ENCODE measurements around the gene CDH3.

CDH3 gene

DNA sequence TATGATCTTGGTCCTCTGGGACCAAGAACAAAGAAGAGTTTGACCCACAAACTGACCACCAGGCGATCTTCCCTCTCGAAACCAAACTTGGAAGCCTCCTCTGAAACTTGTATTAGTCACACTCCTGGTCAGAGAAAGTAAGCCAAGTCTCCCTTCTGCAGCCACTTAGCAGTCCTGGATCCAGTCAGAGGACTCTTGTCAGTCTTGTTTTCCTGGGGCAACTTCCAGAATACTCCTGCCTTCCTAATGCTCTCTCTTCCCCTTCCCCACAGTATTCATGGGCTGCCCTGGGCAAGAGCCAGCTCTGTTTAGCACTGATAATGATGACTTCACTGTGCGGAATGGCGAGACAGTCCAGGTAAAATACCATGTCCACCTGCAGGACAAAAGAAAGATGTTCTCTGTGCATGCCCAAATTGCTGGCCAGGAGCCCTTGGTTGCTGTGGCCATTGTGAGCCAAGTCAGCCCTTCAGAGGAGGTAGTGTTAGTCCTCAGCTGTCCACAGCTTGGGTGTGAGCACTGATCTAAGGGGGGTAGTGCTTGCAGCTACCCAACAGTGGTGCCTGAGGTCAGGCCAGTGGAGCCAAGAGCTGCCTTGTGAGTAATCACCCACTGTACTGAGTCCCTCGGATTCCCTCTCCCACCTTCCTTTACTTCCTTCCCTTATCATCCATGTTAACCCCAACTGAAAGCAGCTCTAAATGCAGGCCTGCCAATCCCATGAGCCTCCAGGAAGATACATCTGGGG, 31.2 kb downstream of the CDH3 start:
- Histone ChIP-seq H3F3A (ENCODE audit: control insufficient read depth, insufficient read depth) (no peaks in the 10 kb centered on the region), H3K4me3 (ENCODE audit: low read length) (no peak overlapping the region), H3K4me2 (ENCODE audit: low read length) (no peak overlapping the region), H3K9me2 (replicated peaks; ENCODE audit: control insufficient read depth, low read length) (no peaks in the 10 kb centered on the region), H3K27ac (ENCODE audit: low read depth, low read length) (no peak overlapping the region), H3K36me3 (ENCODE audit: control insufficient read depth, low read length) (no peaks in the 10 kb centered on the region), H3K27me3 (ENCODE audit: control insufficient read depth, low read length) (no peaks in the 10 kb centered on the region), H3K4me1 (ENCODE audit: control insufficient read depth, low read length) (no peaks in the 10 kb centered on the region), H3K79me2 (ENCODE audit: control insufficient read depth, low read length) (no peaks in the 10 kb centered on the region), H4K20me1 (ENCODE audit: control insufficient read depth, insufficient read depth, low read depth, low read length) (no peaks in the 10 kb centered on the region), H3K9me3 (ENCODE audit: control insufficient read depth, insufficient read depth, low read length) (no peaks in the 10 kb centered on the region)
- no peak for TF ChIP-seq EZH2phosphoT487 (IDR thresholded peaks at IDR 0.05; ENCODE audit: borderline replicate concordance, low read length)
- TF ChIP-seq CTCF (IDR thresholded peaks at IDR 0.05; ENCODE audit: low read depth, low read length, poor library complexity, severe bottlenecking): no peak

- no peaks in the 10 kb centered on the region for H4K20me1 ChIP-seq (ENCODE audit: control insufficient read depth, insufficient read depth, low read depth, low read length)
- H3K27me3 ChIP-seq (ENCODE audit: control insufficient read depth, low read length): no peaks in the 10 kb centered on the region
- H3K4me1 ChIP-seq (ENCODE audit: control insufficient read depth, low read length): no peaks in the 10 kb centered on the region
- no peaks in the 10 kb centered on the region for H3K9me3 ChIP-seq (ENCODE audit: control insufficient read depth, insufficient read depth, low read length)
- no peak overlapping the region for H3K4me3 ChIP-seq (ENCODE audit: low read length)
- no peak overlapping the region for H3K4me2 ChIP-seq (ENCODE audit: low read length)
- H3K36me3 ChIP-seq (ENCODE audit: control insufficient read depth, low read length): no peaks in the 10 kb centered on the region
- H3K9me2 ChIP-seq (replicated peaks; ENCODE audit: control insufficient read depth, low read length): no peaks in the 10 kb centered on the region
- H3F3A ChIP-seq (ENCODE audit: control insufficient read depth, insufficient read depth): no peaks in the 10 kb centered on the region
- H3K79me2 ChIP-seq (ENCODE audit: control insufficient read depth, low read length): no peaks in the 10 kb centered on the region
- no peak overlapping the region for H3K27ac ChIP-seq (ENCODE audit: low read depth, low read length)
- TF ChIP-seq CTCF (IDR thresholded peaks at IDR 0.05; ENCODE audit: low read depth, low read length, poor library complexity, severe bottlenecking) (no peak), EZH2phosphoT487 (IDR thresholded peaks at IDR 0.05; ENCODE audit: borderline replicate concordance, low read length) (no peak)
Observed at GRCh38 chr16:68681038-68681437, 35.9 kb downstream of the CDH3 start.

DNA sequence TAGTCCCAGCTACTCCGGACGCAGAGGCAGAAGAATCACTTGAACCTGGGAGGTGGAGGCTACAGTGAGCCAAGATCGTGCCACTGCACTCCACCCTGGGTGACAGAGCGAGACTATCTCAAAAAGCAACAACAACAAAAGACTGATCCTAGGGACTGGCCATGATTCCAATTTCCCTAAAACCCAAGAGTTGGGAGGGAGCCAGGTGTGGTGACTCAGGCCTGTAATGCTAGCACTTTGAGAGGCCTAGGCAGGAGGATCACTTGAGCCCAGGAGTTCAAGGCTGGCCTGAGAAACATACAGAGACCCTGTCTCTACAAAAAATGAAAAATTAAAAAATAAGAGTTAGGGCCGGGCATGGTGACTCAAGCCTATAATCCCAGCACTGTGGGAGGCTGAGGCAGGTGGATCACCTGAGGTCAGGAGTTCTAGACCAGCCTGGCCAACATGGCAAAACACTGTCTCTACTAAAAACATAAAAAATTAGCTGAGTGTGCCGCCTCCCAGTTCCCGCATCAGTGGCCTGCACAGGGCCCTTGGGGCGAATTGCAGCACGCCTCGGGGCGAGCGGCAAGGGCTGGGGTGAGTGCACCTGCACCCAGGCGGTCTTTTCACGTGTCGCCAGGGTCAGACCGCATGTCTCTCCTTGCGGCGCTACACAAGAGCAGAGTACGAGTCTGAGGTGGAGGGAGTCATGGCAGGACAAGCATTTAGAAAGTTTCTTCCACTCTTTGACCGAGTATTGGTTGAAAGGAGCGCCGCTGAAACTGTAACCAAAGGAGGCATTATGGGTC, 40.8 kb downstream of the CDH3 start:
- no peak for TF ChIP-seq CTCF (IDR thresholded peaks at IDR 0.05; ENCODE audit: low read depth, low read length, poor library complexity, severe bottlenecking)
- Histone ChIP-seq H3K4me2 (ENCODE audit: low read length) (no peak overlapping the region), H3K4me3 (ENCODE audit: low read length) (no peak overlapping the region), H3K9me3 (ENCODE audit: control insufficient read depth, insufficient read depth, low read length) (no peaks in the 10 kb centered on the region), H3K4me1 (ENCODE audit: control insufficient read depth, low read length) (no peaks in the 10 kb centered on the region), H3K27ac (ENCODE audit: low read depth, low read length) (no peak overlapping the region), H3K36me3 (ENCODE audit: control insufficient read depth, low read length) (no peaks in the 10 kb centered on the region), H3K9me2 (replicated peaks; ENCODE audit: control insufficient read depth, low read length) (no peaks in the 10 kb centered on the region), H3F3A (ENCODE audit: control insufficient read depth, insufficient read depth) (no peaks in the 10 kb centered on the region), H3K79me2 (ENCODE audit: control insufficient read depth, low read length) (no peaks in the 10 kb centered on the region), H3K27me3 (ENCODE audit: control insufficient read depth, low read length) (no peaks in the 10 kb centered on the region), H4K20me1 (ENCODE audit: control insufficient read depth, insufficient read depth, low read depth, low read length) (no peaks in the 10 kb centered on the region)

Data from DOHH2 (cell line).